Stimulated activated CD4-positive, alpha-beta T cell treated with anti-CD3 and anti-CD28 coated beads, Interleukin-1b, Interleukin-23, amount 100 ng/mL, for 48 hours (primary cell): Measurements from ENCODE around the gene C16orf87.
A peak's percentile ranks its signal among the peaks of the same experiment; 100 is the strongest.
"Not testable (repeated sequence)": the region's sequence is repeated elsewhere in the genome, so short reads cannot be mapped to it uniquely, and the experiment has no call there.

Source experiments
- DNase-seq: peaks from one replicate; pipeline ENCODE4 v3.0.0-alpha.2; 2020

The C16orf87 gene

GRCh38 chr16:46830902-46831647 lies at the start of gene C16orf87:
Gene C16orf87, minus strand, starts transcription at chr16:46831180. Its CDS starts 31 bp downstream, at chr16:46831149.
- DNase-seq = peak; percentile 92

GRCh38 chr16:46875243-46875642 lies 44.3 kb upstream of the C16orf87 start:
- DNase-seq = no peak

GRCh38 chr16:46873201-46873600 lies 42.2 kb upstream of the C16orf87 start:
- no peak for DNase-seq

- no peak for DNase-seq
These were observed 40.6 kb upstream of the C16orf87 start for GRCh38 chr16:46871597-46871996.

- not testable (repeated sequence) for DNase-seq
These were observed 37.9 kb upstream of the C16orf87 start for GRCh38 chr16:46868891-46869290.

GRCh38 chr16:46867486-46867885 lies 36.5 kb upstream of the C16orf87 start:
- DNase-seq = not testable (repeated sequence)

- DNase-seq = no peak
These were observed 35.3 kb upstream of the C16orf87 start for GRCh38 chr16:46866286-46866685.

- no peak for DNase-seq
These were observed 31.8 kb upstream of the C16orf87 start for GRCh38 chr16:46862555-46863447.

- peak; percentile 66 for DNase-seq
These were observed 28.8 kb upstream of the C16orf87 start for GRCh38 chr16:46859719-46860152.

- no peak for DNase-seq
These were observed 27.2 kb upstream of the C16orf87 start for GRCh38 chr16:46858151-46858550.

- DNase-seq = no peak
These were observed 26.5 kb upstream of the C16orf87 start for GRCh38 chr16:46857368-46857945.

GRCh38 chr16:46855389-46855788 lies 24.4 kb upstream of the C16orf87 start:
- DNase-seq = no peak

GRCh38 chr16:46854846-46855245 lies 23.9 kb upstream of the C16orf87 start:
- no peak for DNase-seq

GRCh38 chr16:46853713-46854443 lies 22.9 kb upstream of the C16orf87 start:
- peak; percentile 54 for DNase-seq

GRCh38 chr16:46852130-46852529 lies 21.1 kb upstream of the C16orf87 start:
- no peak for DNase-seq

GRCh38 chr16:46850619-46851555 lies 19.9 kb upstream of the C16orf87 start:
- DNase-seq = no peak

- no peak for DNase-seq
These were observed 18.1 kb upstream of the C16orf87 start for GRCh38 chr16:46848768-46849764.

- DNase-seq = no peak
These were observed 15.0 kb upstream of the C16orf87 start for GRCh38 chr16:46845952-46846351.

- DNase-seq = no peak
These were observed 13.8 kb upstream of the C16orf87 start for GRCh38 chr16:46844771-46845170.
